HEK293 (cell line): ENCODE data around the gene MSI1.

ENCODE experiments used
- AEBP2 ChIP-seq: fragments of 450-650 bp; formaldehyde crosslinking; IDR thresholded peaks from 2 replicates; pipeline ENCODE4 v1.5.1; 2016; ENCODE audit warnings: missing biosample characterization, missing genetic modification characterization, borderline replicate concordance
- BCL11A ChIP-seq: fragments of 450-650 bp; formaldehyde crosslinking; IDR thresholded peaks from 2 replicates; pipeline ENCODE4 v1.5.1; 2016; ENCODE audit warnings: low read depth, missing biosample characterization, missing genetic modification characterization
- CTCF ChIP-seq: fragments of 450-650 bp; formaldehyde crosslinking; IDR thresholded peaks from 2 replicates; pipeline ENCODE4 v1.5.1; 2016; ENCODE audit warnings: missing biosample characterization, missing genetic modification characterization
- GFI1B ChIP-seq: fragments of 450-650 bp; formaldehyde crosslinking; IDR thresholded peaks from 2 replicates; pipeline ENCODE4 v1.5.1; 2016; ENCODE audit warnings: missing biosample characterization, missing genetic modification characterization
- GLI4 ChIP-seq: fragments of 450-650 bp; formaldehyde crosslinking; IDR thresholded peaks from 2 replicates; pipeline ENCODE4 v1.5.1; 2016; ENCODE audit warnings: missing biosample characterization, missing genetic modification characterization
- MEIS1 ChIP-seq: sonication (generic); formaldehyde crosslinking; IDR thresholded peaks from 2 replicates; pipeline ENCODE4 v1.8.1; 2022; ENCODE audit warnings: missing genetic modification reagents, mild to moderate bottlenecking, borderline replicate concordance
- OSR2 ChIP-seq: fragments of 450-650 bp; formaldehyde crosslinking; IDR thresholded peaks from 2 replicates; pipeline ENCODE4 v1.5.1; 2016; ENCODE audit warnings: missing biosample characterization, missing genetic modification characterization
- SALL2 ChIP-seq: fragments of 450-650 bp; formaldehyde crosslinking; IDR thresholded peaks from 2 replicates; pipeline ENCODE4 v1.5.0; 2017; ENCODE audit warnings: missing biosample characterization, mild to moderate bottlenecking, missing genetic modification characterization, borderline replicate concordance
- SCRT2 ChIP-seq: fragments of 450-650 bp; formaldehyde crosslinking; IDR thresholded peaks from 2 replicates; pipeline ENCODE4 v1.5.1; 2016; ENCODE audit warnings: missing biosample characterization, missing genetic modification characterization
- SP3 ChIP-seq: fragments of 450-650 bp; formaldehyde crosslinking; IDR thresholded peaks from 2 replicates; pipeline ENCODE4 v1.5.1; 2016; ENCODE audit warnings: missing biosample characterization, missing genetic modification characterization
- SP7 ChIP-seq: fragments of 450-650 bp; formaldehyde crosslinking; IDR thresholded peaks from 2 replicates; pipeline ENCODE4 v1.5.1; 2016; ENCODE audit warnings: missing biosample characterization, missing genetic modification characterization
- YY2 ChIP-seq: fragments of 450-650 bp; formaldehyde crosslinking; IDR thresholded peaks from 2 replicates; pipeline ENCODE4 v1.5.1; 2016; ENCODE audit warnings: missing biosample characterization, missing genetic modification characterization
- ZBTB10 ChIP-seq: fragments of 450-650 bp; formaldehyde crosslinking; IDR thresholded peaks from 2 replicates; pipeline ENCODE4 v1.5.1; 2016; ENCODE audit warnings: missing biosample characterization, missing genetic modification characterization
- ZBTB7A ChIP-seq: fragments of 450-650 bp; formaldehyde crosslinking; IDR thresholded peaks from 2 replicates; pipeline ENCODE4 v1.5.1; 2016; ENCODE audit warnings: low read depth, missing biosample characterization, missing genetic modification characterization
- ZFHX2 ChIP-seq: fragments of 450-650 bp; formaldehyde crosslinking; conservative IDR thresholded peaks from 2 replicates; pipeline ENCODE4 v1.5.1; 2016; ENCODE audit warnings: missing biosample characterization, missing genetic modification characterization
- ZFP3 ChIP-seq: fragments of 450-650 bp; formaldehyde crosslinking; IDR thresholded peaks from 2 replicates; pipeline ENCODE4 v1.5.1; 2016; ENCODE audit warnings: low read depth, missing biosample characterization, missing genetic modification characterization
- ZFP37 ChIP-seq: fragments of 450-650 bp; formaldehyde crosslinking; IDR thresholded peaks from 2 replicates; pipeline ENCODE4 v1.5.1; 2016; ENCODE audit warnings: missing biosample characterization, missing genetic modification characterization
- ZNF10 ChIP-seq: fragments of 450-650 bp; formaldehyde crosslinking; IDR thresholded peaks from 2 replicates; pipeline ENCODE4 v1.5.1; 2017; ENCODE audit warnings: missing biosample characterization, missing genetic modification characterization
- ZNF18 ChIP-seq: fragments of 450-650 bp; formaldehyde crosslinking; IDR thresholded peaks from 2 replicates; pipeline ENCODE4 v1.5.1; 2016; ENCODE audit warnings: missing biosample characterization, missing genetic modification characterization
- ZNF2 ChIP-seq: fragments of 450-650 bp; formaldehyde crosslinking; IDR thresholded peaks from 2 replicates; pipeline ENCODE4 v1.5.1; 2016; ENCODE audit warnings: missing biosample characterization, missing genetic modification characterization
- ZNF223 ChIP-seq: fragments of 450-650 bp; formaldehyde crosslinking; IDR thresholded peaks from 2 replicates; pipeline ENCODE4 v1.5.1; 2016; ENCODE audit warnings: missing biosample characterization, missing genetic modification characterization
- ZNF274 ChIP-seq, 2 experiments: fragments of 200-500 bp in 1 of 2; fragments of 450-650 bp in 1 of 2; sonication (Bioruptor generic) in 1 of 2; formaldehyde crosslinking in 1 of 2; IDR thresholded peaks; 2 replicates each; pipeline versions ENCODE4 v1.5.1 to v1.6.1; 2014 to 2016; ENCODE audit warnings: borderline replicate concordance in 1 of 2, inconsistent platforms in 1 of 2, low read length in 1 of 2, missing biosample characterization in 1 of 2, missing genetic modification characterization in 1 of 2
- ZNF335 ChIP-seq: fragments of 450-650 bp; formaldehyde crosslinking; conservative IDR thresholded peaks from 2 replicates; pipeline ENCODE4 v1.5.1; 2016; ENCODE audit warnings: missing biosample characterization, missing genetic modification characterization
- ZNF433 ChIP-seq: fragments of 450-650 bp; formaldehyde crosslinking; IDR thresholded peaks from 2 replicates; pipeline ENCODE4 v1.5.1; 2016; ENCODE audit warnings: missing biosample characterization, missing genetic modification characterization, low read depth
- ZNF48 ChIP-seq: fragments of 450-650 bp; formaldehyde crosslinking; IDR thresholded peaks from 2 replicates; pipeline ENCODE4 v1.5.1; 2016; ENCODE audit warnings: missing biosample characterization, missing genetic modification characterization
- ZNF501 ChIP-seq: fragments of 450-650 bp; formaldehyde crosslinking; IDR thresholded peaks from 2 replicates; pipeline ENCODE4 v1.5.1; 2016; ENCODE audit warnings: missing biosample characterization, missing genetic modification characterization
- ZNF549 ChIP-seq: fragments of 450-650 bp; IDR thresholded peaks from 2 replicates; pipeline ENCODE4 v1.5.1; 2018; ENCODE audit warnings: missing biosample characterization, missing genetic modification characterization, mild to moderate bottlenecking, inconsistent platforms, moderate library complexity
- ZNF555 ChIP-seq: fragments of 450-650 bp; formaldehyde crosslinking; conservative IDR thresholded peaks from 2 replicates; pipeline ENCODE4 v1.5.1; 2017; ENCODE audit warnings: missing biosample characterization, mild to moderate bottlenecking, missing genetic modification characterization, inconsistent platforms
- ZNF596 ChIP-seq: fragments of 450-650 bp; IDR thresholded peaks from 2 replicates; pipeline ENCODE4 v1.5.0; 2018; ENCODE audit warnings: missing biosample characterization, mild to moderate bottlenecking, missing genetic modification characterization, moderate library complexity
- ZNF600 ChIP-seq: fragments of 450-650 bp; formaldehyde crosslinking; IDR thresholded peaks from 2 replicates; pipeline ENCODE4 v1.5.1; 2016; ENCODE audit warnings: missing biosample characterization, missing genetic modification characterization
- ZNF623 ChIP-seq: fragments of 450-650 bp; formaldehyde crosslinking; IDR thresholded peaks from 2 replicates; pipeline ENCODE4 v1.5.1; 2016; ENCODE audit warnings: missing biosample characterization, missing genetic modification characterization
- ZNF629 ChIP-seq: fragments of 450-650 bp; formaldehyde crosslinking; IDR thresholded peaks from 2 replicates; pipeline ENCODE4 v1.5.1; 2017; ENCODE audit warnings: missing biosample characterization, missing genetic modification characterization
- ZNF768 ChIP-seq: fragments of 450-650 bp; formaldehyde crosslinking; IDR thresholded peaks from 2 replicates; pipeline ENCODE4 v1.5.1; 2018; ENCODE audit warnings: missing biosample characterization, mild to moderate bottlenecking, missing genetic modification characterization
- ZSCAN16 ChIP-seq: fragments of 450-650 bp; formaldehyde crosslinking; IDR thresholded peaks from 2 replicates; pipeline ENCODE4 v1.5.1; 2016; ENCODE audit warnings: missing biosample characterization, missing genetic modification characterization

The MSI1 gene

GRCh38 chr12:120292661-120293531, 76.1 kb downstream of the MSI1 start, which contains the start of gene RNU4-1 (continued):
- no peak for TF ChIP-seq CTCF
- TF ChIP-seq ZNF549 (tag by site-specific recombination): no peak
- no peak for TF ChIP-seq BCL11A (tag by site-specific recombination)
- no peak for TF ChIP-seq ZNF596 (tag by site-specific recombination)
- no peak for TF ChIP-seq GFI1B (tag by site-specific recombination)
- no peak for TF ChIP-seq MEIS1 (CRISPR knock-in tag)
- peak; percentile 18; the same call in 1 of the 2 replicates for TF ChIP-seq SCRT2 (tag by site-specific recombination)
- TF ChIP-seq ZFP3: no peak
- no peak for TF ChIP-seq ZNF2 (tag by site-specific recombination)
- no peak for TF ChIP-seq SALL2 (tag by site-specific recombination)
- no peak for TF ChIP-seq ZNF433 (tag by site-specific recombination)
- TF ChIP-seq ZNF555: no peak
- 0 out of 2 replicates have a peak, but pooled peaks have one; percentile 43 for TF ChIP-seq ZNF18 (tag by site-specific recombination)
- TF ChIP-seq YY2 (tag by site-specific recombination): no peak
- TF ChIP-seq ZNF10 (tag by site-specific recombination): no peak
- TF ChIP-seq ZNF48 (tag by site-specific recombination): no peak
- TF ChIP-seq SP3: peak; percentile 33
- no peak for TF ChIP-seq AEBP2 (tag by site-specific recombination)
- no peak; the same call in 1 of the 2 replicates for TF ChIP-seq ZNF501 (tag by site-specific recombination)
- no peak for TF ChIP-seq ZBTB10
- TF ChIP-seq ZBTB7A (tag by site-specific recombination): no peak
- peak; percentile 17; the same call in 1 of the 2 replicates for TF ChIP-seq ZNF600 (tag by site-specific recombination)
- no peak for TF ChIP-seq GLI4
- TF ChIP-seq ZNF629: peak; percentile 75
- TF ChIP-seq ZFP37: no peak
- no peak for TF ChIP-seq ZNF223 (tag by site-specific recombination)
- no peak for TF ChIP-seq ZSCAN16 (tag by site-specific recombination)
- peak; percentile 52 for TF ChIP-seq SP7
- TF ChIP-seq ZNF335 (tag by site-specific recombination): no peak; the same call in 1 of the 2 replicates
- TF ChIP-seq ZNF274 (IDR thresholded peaks at IDR 0.05; ENCODE audit: low read length): no peak
- TF ChIP-seq ZNF274 (tag by site-specific recombination; IDR thresholded peaks at IDR 0.05; ENCODE audit: borderline replicate concordance): no peak
- TF ChIP-seq OSR2: no peak
- no peak for TF ChIP-seq ZFHX2 (tag by site-specific recombination)
- TF ChIP-seq ZNF623 (tag by site-specific recombination): no peak
- TF ChIP-seq ZNF768 (tag by site-specific recombination): 0 out of 2 replicates have a peak, but pooled peaks have one; percentile 10
